PC-3 (cell line): Measurements from ENCODE around the gene MYH2. TPM values are rescaled to one million over a fixed set of nuclear protein-coding genes. Genes with fewer than 3 reads are reported as not detected.

Experiments
- ATAC-seq: fragments of 200-7000 bp; cut with Tn5 transposase; 2 replicates; pipeline ENCODE4 v1.9.1; 2020; ENCODE audit warnings: mild to moderate bottlenecking, moderate library complexity
- BruUV-seq: library from RNA; stranded (reverse); fragments of 400-500 nt; replicated peaks from 2 replicates; lab custom pipeline; 2021; lab: Mats Ljungman, UMichigan
- CTCF ChIA-PET: fragments of 300-600 bp; sonication (Branson Sonifier 250); formaldehyde crosslinking; loops from one replicate; lab custom pipeline; 2022; ENCODE audit warnings: antibody characterized with exemption; lab: Charles Lee
- POLR2A ChIA-PET: fragments of 300-600 bp; sonication (Branson Sonifier 250); formaldehyde crosslinking; loops from one replicate; lab custom pipeline; 2022; ENCODE audit warnings: antibody characterized with exemption; ENCODE audit not compliant: unreplicated experiment; lab: Charles Lee
- DNase-seq: peaks from one replicate; pipeline ENCODE4 v3.0.0-alpha.2; 2015
- H2AFZ ChIP-seq: fragments of 300-600 bp; sonication (generic); 2 replicates; pipeline ENCODE4 v1.6.0; 2016; ENCODE audit warnings: antibody characterized with exemption, low read length
- H3F3A ChIP-seq: fragments of 300-600 bp; sonication (generic); one replicate; pipeline ENCODE4 v1.6.0; 2017; ENCODE audit warnings: antibody characterized with exemption, low read length, control low read depth, mild to moderate bottlenecking; ENCODE audit not compliant: unreplicated experiment
- H3K27ac ChIP-seq: fragments of 300-600 bp; sonication (generic); 2 replicates; pipeline ENCODE4 v1.5.1; 2016; ENCODE audit warnings: mild to moderate bottlenecking, low read length
- H3K27me3 ChIP-seq: fragments of 300-600 bp; sonication (generic); 2 replicates; pipeline ENCODE4 v1.6.1; 2016; ENCODE audit warnings: low read length, mixed read lengths
- H3K36me3 ChIP-seq: fragments of 300-600 bp; sonication (generic); 2 replicates; pipeline ENCODE4 v1.6.1; 2016; ENCODE audit warnings: low read depth, mixed run types, low read length, mixed read lengths
- H3K4me1 ChIP-seq: fragments of 300-600 bp; sonication (generic); 2 replicates; pipeline ENCODE4 v1.5.1; 2016; ENCODE audit warnings: low read length; ENCODE audit not compliant: insufficient read depth
- H3K4me2 ChIP-seq: fragments of 300-600 bp; sonication (generic); 2 replicates; pipeline ENCODE4 v1.6.0; 2016; ENCODE audit warnings: low read length
- H3K4me3 ChIP-seq: fragments of 300-600 bp; sonication (generic); 2 replicates; pipeline ENCODE4 v1.5.1; 2016; ENCODE audit warnings: mild to moderate bottlenecking, low read length, mixed read lengths
- H3K79me2 ChIP-seq: fragments of 300-600 bp; sonication (generic); 2 replicates; pipeline ENCODE4 v1.6.1; 2017; ENCODE audit warnings: low read length, mixed read lengths
- H3K9ac ChIP-seq: fragments of 300-600 bp; sonication (generic); 2 replicates; pipeline ENCODE4 v1.6.0; 2016; ENCODE audit warnings: mild to moderate bottlenecking, low read length
- H3K9me2 ChIP-seq: fragments of 300-600 bp; sonication (generic); replicated peaks from 2 replicates; pipeline ENCODE4 v1.6.1; 2016; ENCODE audit warnings: mixed run types, low read length, mixed read lengths
- H3K9me3 ChIP-seq: fragments of 300-600 bp; sonication (generic); 2 replicates; pipeline ENCODE4 v1.6.1; 2016; ENCODE audit warnings: low read length, mixed read lengths
- H4K20me1 ChIP-seq: fragments of 300-600 bp; sonication (generic); 2 replicates; pipeline ENCODE4 v1.6.1; 2016; ENCODE audit warnings: low read length, mixed read lengths
- CTCF ChIP-seq: fragments of 300-600 bp; sonication (generic); conservative IDR thresholded peaks from 2 replicates; pipeline ENCODE4 v1.5.1; 2017; ENCODE audit warnings: antibody characterized with exemption, low read depth, mild to moderate bottlenecking, low read length
- EZH2 ChIP-seq: fragments of 300-600 bp; sonication (generic); IDR thresholded peaks from one replicate; pipeline ENCODE4 v1.6.1; 2017; ENCODE audit warnings: antibody characterized with exemption, mild to moderate bottlenecking, low read length; ENCODE audit not compliant: unreplicated experiment
- EZH2phosphoT487 ChIP-seq: fragments of 300-600 bp; sonication (generic); IDR thresholded peaks from 2 replicates; pipeline ENCODE4 v1.6.1; 2018; ENCODE audit warnings: mild to moderate bottlenecking, antibody characterized with exemption, low read length, borderline replicate concordance
- intact Hi-C: fragments of 100-400 bp; cut with micrococcal nuclease; formaldehyde crosslinking; loops from 2 replicates; pipeline ENCODE4 v1.9.0; 2023
- total RNA-seq: library from RNA; depleted of rRNA; stranded (reverse); fragments of >200 nt; gene quantifications from 2 replicates; pipeline ENCODE4 v1.2.3, GENCODE V29; 2014

Gene MYH2
- total RNA-seq, 1 experiment from 2014 or later = not detected

- no peaks in the 10 kb centered on the region for H3K4me1 ChIP-seq
- no peak overlapping the region for H2AFZ ChIP-seq
- no peaks in the 10 kb centered on the region for H3K79me2 ChIP-seq
- no peaks in the 10 kb centered on the region for H3K9me3 ChIP-seq
- H3K4me2 ChIP-seq = no peak overlapping the region
- peaks cover 26% of the 10 kb centered on the region for H3K27me3 ChIP-seq
- no peaks in the 10 kb centered on the region for H4K20me1 ChIP-seq
- no peaks in the 10 kb centered on the region for H3K36me3 ChIP-seq
- H3F3A ChIP-seq = no peaks in the 10 kb centered on the region
- H3K9ac ChIP-seq = no peak overlapping the region
- DNase-seq = no peak
- no peak overlapping the region for H3K4me3 ChIP-seq
- H3K9me2 ChIP-seq = no peaks in the 10 kb centered on the region
- no TSS peak for BruUV-seq
- POLR2A ChIA-PET = no interaction called here
- intact Hi-C loops = no loop called here
- TF ChIP-seq EZH2phosphoT487 (no peak), EZH2 (no peak), CTCF (no peak)
- CTCF ChIA-PET = no interaction called here
- no peak for ATAC-seq
- H3K27ac ChIP-seq = no peak overlapping the region
Measured at GRCh38 chr17:10516638-10517037, 32.8 kb downstream of the MYH2 start.

DNA sequence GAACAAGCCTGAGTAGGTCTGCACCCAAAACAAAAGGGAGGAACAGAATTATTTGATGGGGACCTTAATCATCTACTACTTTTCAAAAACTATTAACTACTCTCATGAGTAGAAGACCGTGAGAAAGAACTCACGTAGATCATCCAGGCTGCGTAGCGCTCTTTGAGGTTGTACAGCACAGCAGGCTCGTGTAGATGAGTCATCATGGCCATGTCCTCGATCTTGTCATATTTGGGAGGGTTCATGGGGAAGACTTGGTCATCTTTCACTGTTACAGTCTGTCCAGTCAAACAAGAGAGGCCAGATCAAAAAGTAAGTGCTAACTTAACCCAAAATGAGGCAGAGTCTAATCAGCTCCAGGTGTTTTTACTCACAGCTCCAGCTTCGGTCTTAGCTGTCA is 33.4 kb downstream of the MYH2 start:
- DNase-seq (no peak), ATAC-seq (no peak)
- H3K4me3 ChIP-seq = no peak overlapping the region
- no peaks in the 10 kb centered on the region for H4K20me1 ChIP-seq
- BruUV-seq = no TSS peak
- no peak overlapping the region for H3K9ac ChIP-seq
- no peaks in the 10 kb centered on the region for H3K36me3 ChIP-seq
- H2AFZ ChIP-seq = no peak overlapping the region
- no peaks in the 10 kb centered on the region for H3K79me2 ChIP-seq
- H3K4me2 ChIP-seq = no peak overlapping the region
- intact Hi-C loops = no loop called here
- TF ChIP-seq CTCF (no peak), EZH2 (no peak), EZH2phosphoT487 (no peak)
- H3F3A ChIP-seq = no peaks in the 10 kb centered on the region
- CTCF ChIA-PET = no interaction called here
- no peaks in the 10 kb centered on the region for H3K9me3 ChIP-seq
- no peaks in the 10 kb centered on the region for H3K4me1 ChIP-seq
- H3K27ac ChIP-seq = no peak overlapping the region
- H3K27me3 ChIP-seq = peaks cover 29% of the 10 kb centered on the region
- POLR2A ChIA-PET = no interaction called here
- H3K9me2 ChIP-seq = no peaks in the 10 kb centered on the region

- ChIA-PET POLR2A (no interaction called here), CTCF (no interaction called here)
- intact Hi-C loops = no loop called here
- Histone ChIP-seq H3K4me2 (no peak overlapping the region), H3K36me3 (no peaks in the 10 kb centered on the region), H3F3A (no peaks in the 10 kb centered on the region), H3K9me2 (no peaks in the 10 kb centered on the region), H3K9ac (no peak overlapping the region), H3K79me2 (no peaks in the 10 kb centered on the region), H3K4me3 (no peak overlapping the region), H2AFZ (no peak overlapping the region), H3K9me3 (no peaks in the 10 kb centered on the region), H3K27ac (no peak overlapping the region), H3K4me1 (no peaks in the 10 kb centered on the region), H4K20me1 (no peaks in the 10 kb centered on the region), H3K27me3 (peaks cover 34% of the 10 kb centered on the region)
- DNase-seq (no peak), ATAC-seq (no peak)
- no TSS peak for BruUV-seq
- TF ChIP-seq EZH2phosphoT487 (no peak), EZH2 (no peak), CTCF (no peak)
Measured at GRCh38 chr17:10513299-10514067, 36.0 kb downstream of the MYH2 start.
